ENCODE results near the gene ARHGAP40.

The ARHGAP40 gene

DNA sequence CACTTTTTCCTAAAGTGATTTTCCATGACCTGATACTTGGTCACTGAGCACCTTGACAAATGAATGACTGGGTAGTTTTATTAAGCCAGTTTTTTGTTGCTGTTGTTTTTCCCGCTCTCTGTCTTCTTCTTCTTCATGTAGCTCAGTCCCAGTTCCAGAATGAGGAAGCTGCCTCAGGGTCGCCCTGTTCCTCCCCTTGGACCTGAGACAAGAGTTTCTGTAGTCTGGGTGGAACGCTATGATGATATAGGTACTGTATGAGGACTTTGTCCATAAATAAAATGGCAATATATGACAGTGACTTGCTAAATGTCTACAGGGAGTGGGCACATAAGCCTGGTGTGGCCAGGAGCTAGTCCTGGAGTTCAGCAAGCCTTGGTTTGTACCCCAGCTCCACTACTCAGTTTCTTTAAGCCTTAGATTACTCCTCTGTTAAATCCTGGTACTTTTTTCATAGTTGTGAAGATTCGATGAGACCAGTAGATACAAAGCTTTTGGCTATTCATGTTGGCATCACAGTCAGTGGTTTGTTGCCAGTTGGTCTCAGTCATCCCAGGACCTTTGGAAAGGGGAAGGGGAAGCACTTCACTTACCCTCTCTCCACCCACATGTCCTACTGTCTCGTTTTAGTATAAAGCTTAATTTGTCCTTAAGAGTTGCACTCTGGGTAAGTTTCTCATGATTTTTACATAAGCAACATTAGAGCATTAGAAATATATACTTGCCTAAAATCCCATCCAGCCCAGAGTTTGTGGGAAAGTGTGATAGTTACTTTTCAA is 31.7 kb upstream of the ARHGAP40 start:
- Histone ChIP-seq H3K27me3 (ENCODE audit: control insufficient read depth, insufficient read depth, low read length, poor library complexity, severe bottlenecking) (no peaks in the 10 kb centered on the region), H3K4me1 (ENCODE audit: control insufficient read depth, insufficient read depth, low read length) (no peaks in the 10 kb centered on the region), H3K36me3 (ENCODE audit: control insufficient read depth, insufficient read depth, low read length) (peaks cover 5% of the 10 kb centered on the region), H3K9me3 (ENCODE audit: control insufficient read depth, low read length) (no peaks in the 10 kb centered on the region), H3K4me3 (ENCODE audit: insufficient read depth, low read depth, low read length) (no peak overlapping the region), H3K27ac (ENCODE audit: insufficient read depth, low read depth, low read length, poor library complexity, severe bottlenecking) (no peak overlapping the region)
- 95 to 96% methylated on average over 4 of the region's 5 CpGs for WGBS, 2 experiments

DNA sequence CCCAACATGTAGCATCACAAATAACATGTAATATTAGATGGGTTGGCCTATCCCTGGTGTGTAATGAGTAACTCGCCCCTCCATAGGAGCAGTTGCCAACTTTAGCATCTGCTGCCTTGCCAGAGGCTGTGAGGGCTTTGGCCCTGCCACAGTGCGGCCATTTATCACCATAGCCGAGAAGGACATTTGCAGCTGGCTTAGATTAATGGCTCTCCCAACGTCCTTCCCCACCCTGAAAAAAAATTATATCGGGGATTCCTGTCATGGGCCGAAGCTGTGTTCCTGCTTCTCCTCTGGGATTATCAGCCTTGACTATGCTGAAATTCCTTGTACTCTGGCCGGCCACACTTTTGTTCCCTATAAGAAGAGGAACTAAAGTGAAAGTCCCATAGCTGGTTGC is 28.2 kb upstream of the ARHGAP40 start:
- WGBS, 2 experiments, result 94 to 95% methylated on average over 7 of the region's 7 CpGs
- Histone ChIP-seq H3K27ac (ENCODE audit: insufficient read depth, low read depth, low read length, poor library complexity, severe bottlenecking) (no peak overlapping the region), H3K36me3 (ENCODE audit: control insufficient read depth, insufficient read depth, low read length) (peaks cover 5% of the 10 kb centered on the region)

DNA sequence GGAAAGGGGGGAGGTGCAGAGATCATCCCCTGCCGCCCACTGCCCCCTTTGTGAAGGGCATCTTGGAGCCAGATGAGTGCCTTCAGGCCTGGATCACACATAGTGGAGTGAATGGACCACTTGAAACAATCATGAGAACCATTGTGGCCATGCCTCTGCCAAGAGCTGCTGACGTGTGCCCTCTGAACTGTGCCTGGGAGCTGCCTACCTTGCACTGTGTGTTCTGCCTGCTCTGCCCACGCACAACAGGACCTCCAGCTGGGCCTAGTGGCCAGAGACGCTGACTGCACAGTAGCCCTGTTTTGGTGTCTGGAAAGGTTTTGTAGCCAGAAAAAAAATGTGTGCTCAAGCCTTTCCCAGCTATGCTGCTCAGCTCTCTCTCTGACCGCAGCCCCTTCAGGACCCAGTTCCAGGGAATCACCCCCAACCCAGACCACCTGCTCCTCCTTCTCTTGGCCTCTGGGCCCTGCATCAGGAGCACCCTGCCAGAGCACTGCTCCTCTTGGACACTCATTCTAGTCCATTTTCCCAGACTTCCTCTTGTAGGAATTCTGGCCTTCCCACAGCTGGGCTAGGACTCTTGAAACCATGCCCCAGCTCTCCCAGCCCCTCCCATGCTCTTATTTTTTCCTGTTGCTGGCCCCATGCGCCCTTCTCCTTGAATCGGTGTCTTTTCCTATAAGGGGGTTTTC is 22.2 kb upstream of the ARHGAP40 start:
- Histone ChIP-seq H3K36me3 (ENCODE audit: control insufficient read depth, insufficient read depth, low read length) (no peaks in the 10 kb centered on the region), H3K4me3 (ENCODE audit: insufficient read depth, low read depth, low read length) (no peak overlapping the region), H3K4me1 (ENCODE audit: control insufficient read depth, insufficient read depth, low read length) (peaks cover 12% of the 10 kb centered on the region), H3K9me3 (ENCODE audit: control insufficient read depth, low read length) (no peaks in the 10 kb centered on the region), H3K27ac (ENCODE audit: insufficient read depth, low read depth, low read length, poor library complexity, severe bottlenecking) (no peak overlapping the region), H3K27me3 (ENCODE audit: control insufficient read depth, insufficient read depth, low read length, poor library complexity, severe bottlenecking) (no peaks in the 10 kb centered on the region)
- 77 to 78% methylated on average over 7 of the region's 7 CpGs for WGBS, 2 experiments

More for the DNA sequence above, 28.2 kb upstream of the ARHGAP40 start:
- peaks cover 4% of the 10 kb centered on the region for H3K4me1 ChIP-seq (ENCODE audit: control insufficient read depth, insufficient read depth, low read length)
- no peaks in the 10 kb centered on the region for H3K9me3 ChIP-seq (ENCODE audit: control insufficient read depth, low read length)
- H3K27me3 ChIP-seq (ENCODE audit: control insufficient read depth, insufficient read depth, low read length, poor library complexity, severe bottlenecking), result no peaks in the 10 kb centered on the region
- H3K4me3 ChIP-seq (ENCODE audit: insufficient read depth, low read depth, low read length), result no peak overlapping the region

GRCh38 chr20:38579921-38580320 is 21.7 kb upstream of the ARHGAP40 start:
- Histone ChIP-seq H3K4me3 (ENCODE audit: insufficient read depth, low read depth, low read length) (no peak overlapping the region), H3K4me1 (ENCODE audit: control insufficient read depth, insufficient read depth, low read length) (peaks cover 12% of the 10 kb centered on the region), H3K27me3 (ENCODE audit: control insufficient read depth, insufficient read depth, low read length, poor library complexity, severe bottlenecking) (no peaks in the 10 kb centered on the region), H3K36me3 (ENCODE audit: control insufficient read depth, insufficient read depth, low read length) (no peaks in the 10 kb centered on the region), H3K27ac (ENCODE audit: insufficient read depth, low read depth, low read length, poor library complexity, severe bottlenecking) (no peak overlapping the region), H3K9me3 (ENCODE audit: control insufficient read depth, low read length) (no peaks in the 10 kb centered on the region)
- 92 to 97% methylated on average over 4 of the region's 4 CpGs for WGBS, 2 experiments

DNA sequence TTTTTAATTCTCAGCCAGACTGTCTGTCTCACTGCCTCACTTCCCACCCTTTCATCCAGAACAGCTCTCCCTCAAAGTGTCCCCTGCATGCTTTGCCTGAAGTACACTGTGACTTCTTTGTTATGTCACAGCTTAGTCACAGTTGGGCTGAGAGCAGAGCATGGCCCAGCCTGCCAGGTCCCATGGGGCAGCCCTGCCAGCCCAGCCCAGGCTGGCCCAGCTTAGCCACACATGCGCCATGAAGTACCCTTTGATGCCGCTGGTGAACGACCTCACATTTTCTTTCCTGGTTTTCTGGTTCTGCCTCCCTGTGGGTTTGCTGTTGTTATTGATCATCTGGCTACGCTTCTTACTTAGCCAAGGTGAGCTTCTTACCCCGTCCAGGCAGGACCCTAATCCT is 20.6 kb upstream of the ARHGAP40 start, which contains the start of gene ADIG:
Gene ADIG, plus strand, starts transcription at position 185 of the 400 bp plus-strand sequence. Its CDS starts 54 bp downstream, at position 239.
- no peaks in the 10 kb centered on the region for H3K27me3 ChIP-seq (ENCODE audit: control insufficient read depth, insufficient read depth, low read length, poor library complexity, severe bottlenecking)
- H3K9me3 ChIP-seq (ENCODE audit: control insufficient read depth, low read length), result no peaks in the 10 kb centered on the region
- 79 to 83% methylated on average over 5 of the region's 5 CpGs for WGBS, 2 experiments
- no peaks in the 10 kb centered on the region for H3K36me3 ChIP-seq (ENCODE audit: control insufficient read depth, insufficient read depth, low read length)
- no peak within 1 kb of the TSS for H3K4me3 ChIP-seq (ENCODE audit: insufficient read depth, low read depth, low read length)
- no peak within 1 kb of the TSS for H3K27ac ChIP-seq (ENCODE audit: insufficient read depth, low read depth, low read length, poor library complexity, severe bottlenecking)
- peaks cover 12% of the 10 kb centered on the region for H3K4me1 ChIP-seq (ENCODE audit: control insufficient read depth, insufficient read depth, low read length)

DNA sequence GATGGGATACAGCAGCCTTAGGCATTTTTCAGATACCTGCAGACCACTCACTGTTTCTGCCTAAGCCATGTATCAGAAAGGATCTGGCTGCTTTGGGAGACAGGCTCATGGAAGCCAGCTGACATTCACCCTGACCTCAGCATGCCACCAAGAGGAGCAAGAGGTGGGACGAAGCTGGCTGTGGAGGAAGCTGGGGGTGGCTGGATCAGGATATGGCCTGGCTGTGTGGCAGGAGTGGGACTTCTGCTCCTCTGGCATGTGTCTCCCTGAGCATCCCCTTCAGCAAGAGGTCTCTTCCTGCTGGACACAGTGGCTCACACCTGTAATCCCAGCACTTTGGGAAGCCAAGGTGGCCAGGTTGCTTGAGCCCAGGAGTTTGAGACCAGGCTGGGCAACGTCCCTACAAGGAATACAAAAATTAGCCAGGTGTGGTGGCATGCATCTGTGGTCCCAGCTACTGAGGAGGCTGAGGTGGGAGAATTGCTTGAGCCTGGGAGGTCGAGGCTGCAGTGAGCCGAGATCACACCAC is 19.7 kb upstream of the ARHGAP40 start:
- no peak overlapping the region for H3K4me3 ChIP-seq (ENCODE audit: insufficient read depth, low read depth, low read length)
- no peaks in the 10 kb centered on the region for H3K27me3 ChIP-seq (ENCODE audit: control insufficient read depth, insufficient read depth, low read length, poor library complexity, severe bottlenecking)
- peaks cover 12% of the 10 kb centered on the region for H3K4me1 ChIP-seq (ENCODE audit: control insufficient read depth, insufficient read depth, low read length)
- no peaks in the 10 kb centered on the region for H3K9me3 ChIP-seq (ENCODE audit: control insufficient read depth, low read length)
- H3K27ac ChIP-seq (ENCODE audit: insufficient read depth, low read depth, low read length, poor library complexity, severe bottlenecking), result no peak overlapping the region
- no peaks in the 10 kb centered on the region for H3K36me3 ChIP-seq (ENCODE audit: control insufficient read depth, insufficient read depth, low read length)
- WGBS, 2 experiments, result 86 to 87% methylated on average over 4 of the region's 4 CpGs

DNA sequence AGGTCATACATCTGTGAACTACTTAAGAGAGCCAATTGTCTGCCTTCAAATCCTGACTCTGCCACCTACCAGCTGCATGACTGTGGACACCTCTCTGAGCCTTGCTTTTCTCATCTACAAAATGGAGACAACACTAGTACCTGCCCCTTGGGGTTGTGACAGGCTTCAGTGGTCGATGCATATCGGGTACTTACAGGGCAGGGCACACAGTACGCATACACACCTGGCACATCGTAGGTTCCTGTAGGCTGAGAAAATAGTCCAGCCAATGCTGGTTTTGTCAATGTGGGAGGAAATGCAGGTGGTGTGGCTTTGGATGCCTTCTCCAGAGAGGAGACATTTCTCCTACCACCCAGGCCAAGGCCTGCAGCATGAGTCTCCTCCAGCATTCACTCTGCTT is 18.3 kb upstream of the ARHGAP40 start:
- Histone ChIP-seq H3K9me3 (ENCODE audit: control insufficient read depth, low read length) (no peaks in the 10 kb centered on the region), H3K36me3 (ENCODE audit: control insufficient read depth, insufficient read depth, low read length) (no peaks in the 10 kb centered on the region), H3K27ac (ENCODE audit: insufficient read depth, low read depth, low read length, poor library complexity, severe bottlenecking) (no peak overlapping the region), H3K4me3 (ENCODE audit: insufficient read depth, low read depth, low read length) (no peak overlapping the region), H3K4me1 (ENCODE audit: control insufficient read depth, insufficient read depth, low read length) (peaks cover 8% of the 10 kb centered on the region), H3K27me3 (ENCODE audit: control insufficient read depth, insufficient read depth, low read length, poor library complexity, severe bottlenecking) (no peaks in the 10 kb centered on the region)
- WGBS, 2 experiments, result 93 to 98% methylated on average over 4 of the region's 4 CpGs

DNA sequence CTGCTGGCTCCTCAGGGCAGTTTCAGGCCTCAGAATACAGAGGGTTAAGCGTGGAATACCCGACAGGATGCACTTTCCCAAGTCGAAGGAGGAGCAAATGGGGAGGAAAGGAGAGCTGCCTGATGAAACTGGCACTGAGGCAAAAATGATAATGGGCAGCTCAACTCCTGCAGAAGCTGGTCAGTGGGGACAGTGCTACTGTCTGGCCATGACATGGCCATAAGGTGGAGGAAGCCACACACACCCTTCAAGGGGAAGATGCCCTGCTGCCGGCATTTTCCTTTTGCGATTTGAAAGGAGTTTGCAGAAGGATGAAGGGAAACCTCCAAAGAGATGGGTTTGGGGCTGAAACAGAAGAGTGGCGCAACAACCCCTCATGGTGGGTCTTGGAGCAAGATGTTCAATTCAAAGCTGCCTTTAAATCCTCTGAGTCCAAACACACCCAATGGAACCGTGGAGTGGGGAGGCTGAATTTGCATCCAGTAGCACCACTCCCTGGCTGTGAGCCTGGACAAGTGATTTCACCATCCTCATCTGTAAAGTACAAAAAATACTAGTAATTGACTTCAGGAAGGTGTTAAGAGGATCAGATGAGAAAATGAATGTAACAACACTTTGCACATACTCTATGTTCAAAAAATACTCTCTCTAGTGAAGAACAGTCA is 17.4 kb upstream of the ARHGAP40 start:
- peaks cover 3% of the 10 kb centered on the region for H3K4me1 ChIP-seq (ENCODE audit: control insufficient read depth, insufficient read depth, low read length)
- H3K27me3 ChIP-seq (ENCODE audit: control insufficient read depth, insufficient read depth, low read length, poor library complexity, severe bottlenecking), result no peaks in the 10 kb centered on the region
- WGBS, 2 experiments, result 62 to 68% methylated on average over 7 of the region's 7 CpGs
- no peak overlapping the region for H3K27ac ChIP-seq (ENCODE audit: insufficient read depth, low read depth, low read length, poor library complexity, severe bottlenecking)
- no peaks in the 10 kb centered on the region for H3K36me3 ChIP-seq (ENCODE audit: control insufficient read depth, insufficient read depth, low read length)
- no peaks in the 10 kb centered on the region for H3K9me3 ChIP-seq (ENCODE audit: control insufficient read depth, low read length)
- no peak overlapping the region for H3K4me3 ChIP-seq (ENCODE audit: insufficient read depth, low read depth, low read length)

DNA sequence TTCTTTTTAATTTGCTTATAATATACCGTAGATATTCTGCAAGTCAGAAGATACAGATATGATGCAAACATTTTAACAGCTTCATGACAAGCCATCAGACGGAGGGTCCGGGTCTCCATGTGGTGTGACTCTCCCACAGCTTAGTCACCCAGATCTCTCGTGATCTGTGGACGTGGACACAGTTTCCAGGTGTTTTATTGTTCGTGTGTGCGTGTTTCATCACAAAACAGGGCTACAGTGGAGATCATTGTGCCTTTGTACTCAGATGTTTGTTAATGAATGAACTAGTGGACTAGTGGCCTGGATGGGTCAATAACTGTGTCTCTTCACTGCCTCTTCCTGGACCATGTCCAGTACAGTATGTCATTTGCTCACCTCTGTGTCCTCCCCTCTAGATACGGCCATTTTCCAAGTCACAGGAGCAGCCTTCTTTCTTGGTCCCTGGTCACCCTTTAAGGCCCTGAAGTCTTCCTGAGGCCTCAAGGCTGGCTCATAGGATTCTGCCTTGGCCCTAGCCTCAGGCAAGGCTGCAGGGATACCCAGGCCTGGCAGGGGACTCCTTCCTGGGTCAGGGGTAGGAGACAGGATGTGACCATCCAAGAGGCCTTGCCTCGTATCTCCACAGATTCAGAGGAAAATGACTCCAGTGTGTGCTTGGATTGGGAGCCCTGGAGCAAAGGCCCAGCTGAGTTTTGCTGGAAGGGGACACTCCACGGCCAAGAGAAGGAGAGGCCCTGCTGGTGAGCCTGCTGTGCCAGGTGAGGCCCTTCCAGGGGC is 16.0 kb upstream of the ARHGAP40 start:
- H3K4me1 ChIP-seq (ENCODE audit: control insufficient read depth, insufficient read depth, low read length), result peaks cover 2% of the 10 kb centered on the region
- H3K27me3 ChIP-seq (ENCODE audit: control insufficient read depth, insufficient read depth, low read length, poor library complexity, severe bottlenecking), result no peaks in the 10 kb centered on the region
- no peak overlapping the region for H3K27ac ChIP-seq (ENCODE audit: insufficient read depth, low read depth, low read length, poor library complexity, severe bottlenecking)
- no peaks in the 10 kb centered on the region for H3K36me3 ChIP-seq (ENCODE audit: control insufficient read depth, insufficient read depth, low read length)
- H3K9me3 ChIP-seq (ENCODE audit: control insufficient read depth, low read length), result no peaks in the 10 kb centered on the region
- WGBS, 2 experiments, result 93 to 95% methylated on average over 10 of the region's 10 CpGs
- H3K4me3 ChIP-seq (ENCODE audit: insufficient read depth, low read depth, low read length), result no peak overlapping the region

Measured in ectodermal cell (in vitro differentiated cells).